Fibroblast of lung (primary cell): ENCODE measurements around the gene ADRA2C.

Experiments
- CTCF ChIP-seq, 2 donors: IDR thresholded peaks in 1 of 2; conservative IDR thresholded peaks in 1 of 2; 1 replicate in 1 of 2; 2 replicates in 1 of 2; pipeline ENCODE4 v1.5.1; 2011 to 2012; ENCODE audit warnings: low read length in 2 of 2, control low read depth in 1 of 2, inconsistent platforms in 1 of 2, low read depth in 1 of 2, mild to moderate bottlenecking in 1 of 2
- EZH2 ChIP-seq: IDR thresholded peaks from 2 replicates; pipeline ENCODE4 v1.5.1; 2012; ENCODE audit warnings: low read length, control low read depth, mild to moderate bottlenecking; ENCODE audit errors: missing control alignments

GRCh38 chr4:3770323-3771163 is 4.4 kb downstream of the ADRA2C start:
- TF ChIP-seq CTCF (conservative IDR thresholded peaks at IDR 0.05 in 1 of 2, IDR thresholded peaks at IDR 0.05 in 1 of 2; ENCODE audit: low read depth in 1 of 2, low read length in 2 of 2) (no peak), EZH2 (no peak)
